H1 (cell line): ENCODE measurements around the gene FOXN1. TPM values are rescaled to one million over a fixed set of nuclear protein-coding genes. Genes with fewer than 3 reads are reported as not detected.

Experiments used
- CTCF ChIA-PET: fragments of 300-600 bp; sonication (Branson Sonifier 250); formaldehyde crosslinking; loops from one replicate; lab custom pipeline; 2021; ENCODE audit not compliant: partially characterized antibody; lab: Charles Lee
- POLR2A ChIA-PET: fragments of 300-600 bp; sonication (Branson Sonifier 250); formaldehyde crosslinking; loops from one replicate; lab custom pipeline; 2021; ENCODE audit warnings: inconsistent platforms; ENCODE audit not compliant: partially characterized antibody; lab: Charles Lee
- DNase-seq, 2 experiments: peaks; one replicate each; pipeline versions ENCODE4 v3.0.0 to v3.0.0-alpha.2; 2010 to 2022; ENCODE audit warnings: low spot score in 2 of 2, low read depth in 1 of 2, mixed read lengths in 1 of 2
- FAIRE-seq: peaks from 2 replicates; lab custom pipeline; 2011; peaks lifted over from hg19 to GRCh38; lab: Jason Lieb, UNC
- H2AFZ ChIP-seq: 2 replicates; pipeline ENCODE4 v1.8.1; 2012; ENCODE audit warnings: low read length, inconsistent platforms
- H2AK5ac ChIP-seq: 2 replicates; pipeline ENCODE4 v1.6.1; 2013; ENCODE audit warnings: low read depth, low read length
- H2BK120ac ChIP-seq: replicated peaks from 2 replicates; pipeline ENCODE3; 2013; ENCODE audit warnings: low read depth, low read length, inconsistent platforms
- H2BK12ac ChIP-seq: 2 replicates; pipeline ENCODE4 v1.6.1; 2013; ENCODE audit warnings: low read depth, low read length
- H2BK15ac ChIP-seq: 2 replicates; pipeline ENCODE4 v1.6.1; 2013; ENCODE audit warnings: low read length
- H2BK20ac ChIP-seq: 2 replicates; pipeline ENCODE4 v1.6.1; 2013; ENCODE audit warnings: low read length
- H2BK5ac ChIP-seq: 2 replicates; pipeline ENCODE4 v1.6.1; 2013; ENCODE audit warnings: low read depth, low read length
- H3K14ac ChIP-seq: 2 replicates; pipeline ENCODE4 v1.6.1; 2013; ENCODE audit warnings: inconsistent platforms; ENCODE audit not compliant: insufficient read length
- H3K18ac ChIP-seq: 2 replicates; pipeline ENCODE4 v1.6.1; 2013; ENCODE audit warnings: low read length; ENCODE audit errors: extremely low read depth
- H3K23ac ChIP-seq: 2 replicates; pipeline ENCODE4 v1.6.1; 2013; ENCODE audit warnings: inconsistent platforms; ENCODE audit not compliant: insufficient read length
- H3K23me2 ChIP-seq: 2 replicates; pipeline ENCODE4 v1.6.1; 2013; ENCODE audit warnings: low read depth, low read length
- H3K27ac ChIP-seq: 2 replicates; pipeline ENCODE4 v1.6.1; 2011; ENCODE audit warnings: low read depth, low read length, inconsistent platforms
- H3K27me3 ChIP-seq, 4 experiments: replicated peaks in 1 of 4; 1 replicate in 1 of 4; 2 replicates in 3 of 4; pipeline versions ENCODE4 v1.6.1 to v1.8.1; 2011 to 2013; ENCODE audit warnings: low read length in 3 of 4, mild to moderate bottlenecking in 3 of 4, inconsistent platforms in 2 of 4, mixed read lengths in 2 of 4, moderate library complexity in 1 of 4; ENCODE audit not compliant: control insufficient read depth in 3 of 4, insufficient read depth in 3 of 4; ENCODE audit errors: extremely low read depth in 1 of 4
- H3K36me3 ChIP-seq, 4 experiments: 2 replicates each; pipeline versions ENCODE4 v1.6.1 to v1.8.1; 2011 to 2013; ENCODE audit warnings: mild to moderate bottlenecking in 4 of 4, low read length in 3 of 4, moderate library complexity in 2 of 4, control low read depth in 1 of 4, inconsistent platforms in 1 of 4; ENCODE audit not compliant: insufficient read depth in 4 of 4, control insufficient read depth in 2 of 4
- H3K4ac ChIP-seq: replicated peaks from 2 replicates; pipeline ENCODE3; 2013; ENCODE audit warnings: low read length, low read depth, mixed read lengths, inconsistent platforms; ENCODE audit not compliant: insufficient read length
- H3K4me1 ChIP-seq, 4 experiments: replicated peaks in 1 of 4; 1 replicate in 1 of 4; 2 replicates in 3 of 4; pipeline versions ENCODE4 v1.6.1 to v1.8.1; 2011 to 2013; ENCODE audit warnings: low read length in 3 of 4, inconsistent platforms in 2 of 4, mixed read lengths in 1 of 4; ENCODE audit not compliant: insufficient read depth in 4 of 4, control insufficient read depth in 3 of 4
- H3K4me2 ChIP-seq, 2 experiments: 2 replicates each; pipeline versions ENCODE4 v1.6.1 to v1.8.1; 2011 to 2013; ENCODE audit warnings: low read depth in 2 of 2, low read length in 2 of 2, control low read depth in 1 of 2, inconsistent platforms in 1 of 2, mild to moderate bottlenecking in 1 of 2; ENCODE audit not compliant: insufficient read depth in 1 of 2
- H3K4me3 ChIP-seq, 4 experiments: fragments of 200-600, 300-600 bp in 1 of 4; sonication (generic), shearing (Covaris generic), sonication (Bioruptor Twin) in 1 of 4; 2 replicates each; pipeline versions ENCODE4 v1.5.1 to v1.8.1; 2011 to 2016; ENCODE audit warnings: low read length in 4 of 4, low read depth in 3 of 4, control low read depth in 2 of 4, inconsistent platforms in 2 of 4, mild to moderate bottlenecking in 2 of 4, mixed read lengths in 1 of 4, moderate library complexity in 1 of 4; ENCODE audit not compliant: insufficient read depth in 2 of 4; ENCODE audit errors: extremely low read depth in 1 of 4
- H3K56ac ChIP-seq: replicated peaks from 2 replicates; pipeline ENCODE3; 2013; ENCODE audit warnings: low read depth, mild to moderate bottlenecking, mixed read lengths, low read length, inconsistent platforms; ENCODE audit not compliant: insufficient read length
- H3K79me1 ChIP-seq: 2 replicates; pipeline ENCODE4 v1.6.1; 2013; ENCODE audit warnings: low read depth, low read length, control low read depth
- H3K79me2 ChIP-seq, 2 experiments: 2 replicates each; pipeline versions ENCODE4 v1.6.1 to v1.8.1; 2012 to 2013; ENCODE audit warnings: low read length in 2 of 2, mild to moderate bottlenecking in 2 of 2, inconsistent platforms in 1 of 2; ENCODE audit not compliant: insufficient read depth in 2 of 2, control insufficient read depth in 1 of 2
- H3K9ac ChIP-seq, 4 experiments: replicated peaks in 1 of 4; 1 replicate in 1 of 4; 2 replicates in 3 of 4; pipeline versions ENCODE4 v1.6.1 to v1.8.1; 2011 to 2013; ENCODE audit warnings: low read depth in 3 of 4, low read length in 3 of 4, control low read depth in 2 of 4, mild to moderate bottlenecking in 2 of 4, moderate library complexity in 2 of 4, inconsistent platforms in 1 of 4; ENCODE audit errors: extremely low read depth in 1 of 4
- H3K9me3 ChIP-seq, 2 experiments: 2 replicates each; pipeline versions ENCODE4 v1.6.1 to v1.8.1; 2012 to 2013; ENCODE audit warnings: mild to moderate bottlenecking in 2 of 2, moderate library complexity in 2 of 2, control low read depth in 1 of 2, inconsistent platforms in 1 of 2, low read depth in 1 of 2, low read length in 1 of 2, mixed read lengths in 1 of 2; ENCODE audit not compliant: insufficient read depth in 2 of 2
- H4K20me1 ChIP-seq, 2 experiments: replicated peaks in 1 of 2; 2 replicates each; pipeline versions ENCODE3 to v1.8.1; 2011 to 2013; ENCODE audit warnings: inconsistent platforms in 2 of 2, low read length in 2 of 2, mild to moderate bottlenecking in 1 of 2; ENCODE audit not compliant: insufficient read depth in 2 of 2, control insufficient read depth in 1 of 2
- H4K5ac ChIP-seq: 2 replicates; pipeline ENCODE4 v1.6.1; 2013; ENCODE audit warnings: low read length, low read depth, mixed read lengths, inconsistent platforms; ENCODE audit not compliant: insufficient read length
- H4K8ac ChIP-seq: 2 replicates; pipeline ENCODE4 v1.8.0; 2013; ENCODE audit warnings: mild to moderate bottlenecking, moderate library complexity, low read length, inconsistent platforms; ENCODE audit not compliant: insufficient read depth; ENCODE audit errors: extremely low read depth
- H4K91ac ChIP-seq: replicated peaks from 2 replicates; pipeline ENCODE3; 2013; ENCODE audit warnings: low read length, mixed read lengths, inconsistent platforms; ENCODE audit not compliant: insufficient read length
- CEBPB ChIP-seq: IDR thresholded peaks from 2 replicates; pipeline ENCODE4 v1.6.1; 2012; ENCODE audit warnings: low read depth, low read length
- CHD2 ChIP-seq: IDR thresholded peaks from 2 replicates; pipeline ENCODE4 v1.6.1; 2012; ENCODE audit warnings: low read length, improper control_type of control experiment
- KDM1A ChIP-seq: fragments of 200-600, 300-600 bp; sonication (generic); IDR thresholded peaks from 2 replicates; pipeline ENCODE4 v1.7.1; 2016; ENCODE audit warnings: mild to moderate bottlenecking, low read length, borderline replicate concordance
- SP1 ChIP-seq: IDR thresholded peaks from 2 replicates; pipeline ENCODE4 v1.6.1; 2011; ENCODE audit warnings: low read depth, low read length
- ZNF274 ChIP-seq: IDR thresholded peaks from 2 replicates; pipeline ENCODE4 v1.7.0; 2012; ENCODE audit warnings: low read length, borderline replicate concordance; ENCODE audit errors: extremely low read depth
- WGBS, 2 experiments: shearing (Covaris generic) in 1 of 2; methylation state at CpG; one replicate each; pipeline versions ENCODE4 v1.1.6 to v1.1.7; 2013 to 2015; ENCODE audit warnings: low lambda C conversion rate in 2 of 2, mixed read lengths in 2 of 2, inconsistent platforms in 1 of 2, low coverage in 1 of 2, missing lambda C conversion rate in 1 of 2; ENCODE audit not compliant: insufficient replicate concordance in 2 of 2, insufficient coverage in 1 of 2, insufficient read length in 1 of 2; ENCODE audit errors: extremely low coverage in 1 of 2, missing lambda C conversion rate in 1 of 2; 5-methylcytosine and 5-hydroxymethylcytosine counted together
- polyA plus RNA-seq, 7 experiments: library from polyadenylated mRNA; depleted of rRNA in 3 of 7; stranded (reverse) in 5 of 7; unstranded in 2 of 7; fragments of >200 nt in 5 of 7; fragments of 200-250 nt in 2 of 7; gene quantifications; 1 replicate in 5 of 7; 2 replicates in 1 of 7; 4 replicates in 1 of 7; pipeline versions ENCODE4 v1.2.1 to v1.2.3, GENCODE V29; 2011 to 2013; ENCODE audit warnings: missing spikeins in 2 of 7, mixed read lengths in 2 of 7
- total RNA-seq: library from RNA; stranded (reverse); fragmentation: NEBNext Ultra II Directional; extraction: Animal tissue kit (Norgen Biotek cat#: 25700); gene quantifications from 2 replicates; pipeline ENCODE4 v1.2.1, GENCODE V29; 2021

Gene FOXN1
- total and polyA plus RNA-seq, 2 of the 8 experiments (the other 6 are each of a cell fraction or from before 2014, with no cell fraction given): not detected

DNA sequence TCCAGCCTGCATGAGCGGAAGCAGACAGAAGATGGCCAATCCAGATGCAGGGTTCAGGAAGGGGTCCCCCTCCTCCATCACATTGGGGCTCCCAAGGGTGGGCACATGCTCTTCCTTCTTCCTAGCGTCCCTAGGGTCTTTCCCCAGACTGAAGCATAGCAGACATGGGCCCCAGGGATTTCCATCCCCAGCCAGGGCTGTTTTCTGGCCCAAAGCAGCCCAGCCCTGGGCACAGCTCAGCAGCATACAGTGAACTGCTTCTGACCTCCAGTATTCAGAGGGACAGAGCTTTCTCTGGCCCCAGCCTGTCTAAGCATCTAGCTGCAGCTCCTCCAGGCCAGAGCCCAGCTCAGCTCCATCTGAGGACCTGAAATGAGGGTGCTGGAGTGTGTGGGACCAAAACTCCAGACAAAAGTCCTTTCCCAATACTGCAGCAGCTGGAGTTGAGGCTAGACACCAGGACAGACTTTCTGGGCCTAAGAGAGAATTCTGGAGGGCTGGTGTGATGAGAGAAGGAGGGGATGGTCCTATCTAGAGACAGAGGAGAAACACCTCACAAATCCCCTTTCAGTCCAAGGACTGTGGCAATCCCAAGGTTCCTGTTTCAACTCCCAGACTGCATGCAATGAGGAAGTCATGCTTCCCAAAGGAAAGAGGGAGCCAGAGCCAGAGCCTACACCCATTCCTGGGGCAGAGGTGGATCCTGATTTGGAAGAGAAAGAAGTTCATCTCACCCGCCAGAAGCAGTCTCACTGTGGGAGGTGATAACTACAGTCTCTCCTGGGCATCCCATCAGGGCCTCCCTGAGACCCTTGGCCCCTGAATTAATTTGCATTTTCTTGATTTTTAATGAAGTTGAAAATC, 4.5 kb upstream of the FOXN1 start:
- H3K23ac ChIP-seq: no peak overlapping the region
- TF ChIP-seq SP1: no peak
- TF ChIP-seq CHD2: no peak
- TF ChIP-seq KDM1A: no peak
- TF ChIP-seq CEBPB: no peak
- no peak for TF ChIP-seq ZNF274
- H2AK5ac ChIP-seq: no peak overlapping the region
- no peak overlapping the region for H2BK15ac ChIP-seq
- WGBS, 2 experiments: 74% methylated on average over 3 of the region's 3 CpGs; no CpG with 5 or more reads in 1 of the 2 experiments
- H3K4me2 ChIP-seq: no peak overlapping the region
- H3K27me3 ChIP-seq: no peaks in the 10 kb centered on the region
- 0 out of 2 replicates have a peak overlapping the region, but pooled peaks have one; percentile 23 for H2AFZ ChIP-seq
- H2BK120ac ChIP-seq: no peak overlapping the region
- H3K56ac ChIP-seq: no peak overlapping the region
- DNase-seq (no peak), FAIRE-seq (peak; percentile 13)
- no peak overlapping the region for H2BK12ac ChIP-seq
- H3K4me1 ChIP-seq: peaks cover 0 to 34% (median 9%) of the 10 kb centered on the region in 4 experiments; a peak in 6 of 7 replicates
- H3K36me3 ChIP-seq: no peaks in the 10 kb centered on the region
- H3K14ac ChIP-seq: no peak overlapping the region
- no peak overlapping the region for H2BK5ac ChIP-seq
- POLR2A ChIA-PET: interaction anchor here (1.2 kb wide), 1 partner anchor 9 kb away, joined by 4 read pairs; no protein-coding TSS in a partner anchor
- H3K27ac ChIP-seq: no peak overlapping the region
- no peaks in the 10 kb centered on the region for H3K79me2 ChIP-seq
- H3K4me3 ChIP-seq: no peak overlapping the region
- no peak overlapping the region; the same call in 1 of the 2 replicates for H2BK20ac ChIP-seq
- CTCF ChIA-PET: interaction anchor here (2.0 to 21.4 kb wide), 3 partner anchors 9 to 41 kb away, joined by 9 to 547 read pairs (median 16); no protein-coding TSS in a partner anchor
- peak overlapping the region; percentile 28; the same call in 1 of the 2 replicates for H4K8ac ChIP-seq
- H4K20me1 ChIP-seq: no peaks in the 10 kb centered on the region
- H3K23me2 ChIP-seq: no peaks in the 10 kb centered on the region
- no peaks in the 10 kb centered on the region for H3K9me3 ChIP-seq
- H4K5ac ChIP-seq: no peak overlapping the region
- no peak overlapping the region for H3K18ac ChIP-seq
- no peak overlapping the region for H3K4ac ChIP-seq
- H3K9ac ChIP-seq: no peak overlapping the region
- H3K79me1 ChIP-seq: no peaks in the 10 kb centered on the region
- H4K91ac ChIP-seq: no peak overlapping the region
